MV-4-11 (cell line): Measurements from ENCODE around the gene KCTD16.

ENCODE experiments used
- DNase-seq: peaks from one replicate; lab custom pipeline; 2025; lab: John Stamatoyannopoulos, UW

KCTD16 gene

GRCh38 chr5:144166696-144167095, 4.0 kb upstream of the KCTD16 start:
- no peak for DNase-seq

DNA sequence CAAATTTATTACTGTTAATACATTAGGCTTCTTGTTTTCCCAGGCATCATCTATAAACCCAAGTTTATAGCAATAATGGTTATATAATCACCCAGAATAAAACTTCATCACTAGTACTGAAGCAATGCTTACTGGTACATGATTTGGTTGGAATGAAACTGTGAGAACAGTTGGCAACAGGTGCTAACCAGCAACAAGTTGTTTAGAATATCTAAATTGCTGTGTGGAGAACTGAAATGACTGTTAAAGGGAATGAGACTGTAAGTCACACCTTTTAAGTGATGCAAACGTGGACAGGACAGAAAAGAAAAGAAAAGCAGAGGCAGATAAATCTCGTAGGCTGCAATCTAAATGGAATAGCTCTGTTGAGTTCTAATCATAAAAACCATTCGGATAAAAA, 2.7 kb upstream of the KCTD16 start:
- DNase-seq = no peak

DNA sequence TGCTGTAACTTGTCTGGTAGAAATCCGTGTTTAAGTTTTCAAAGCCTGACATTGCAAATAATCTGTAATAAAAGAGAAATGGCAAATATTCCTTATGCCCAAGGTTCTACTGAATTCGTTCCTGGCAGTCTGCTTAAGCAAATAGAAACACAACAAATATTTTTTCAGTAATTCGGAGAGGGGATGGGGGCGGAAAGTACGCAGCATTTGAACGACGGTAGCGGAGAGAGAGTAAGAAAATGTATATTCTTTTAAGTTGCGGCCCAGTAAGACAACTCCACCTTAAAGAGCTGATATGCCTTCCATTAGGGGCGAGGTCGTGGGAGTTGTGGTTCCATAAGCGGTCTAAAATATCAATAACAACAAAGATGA, 783 bp upstream of the KCTD16 start:
- no peak for DNase-seq

GRCh38 chr5:144173766-144174165, 3.1 kb downstream of the KCTD16 start:
- no peak for DNase-seq

- no peak for DNase-seq
Observed at GRCh38 chr5:144177548-144177947, 6.9 kb downstream of the KCTD16 start.

DNA sequence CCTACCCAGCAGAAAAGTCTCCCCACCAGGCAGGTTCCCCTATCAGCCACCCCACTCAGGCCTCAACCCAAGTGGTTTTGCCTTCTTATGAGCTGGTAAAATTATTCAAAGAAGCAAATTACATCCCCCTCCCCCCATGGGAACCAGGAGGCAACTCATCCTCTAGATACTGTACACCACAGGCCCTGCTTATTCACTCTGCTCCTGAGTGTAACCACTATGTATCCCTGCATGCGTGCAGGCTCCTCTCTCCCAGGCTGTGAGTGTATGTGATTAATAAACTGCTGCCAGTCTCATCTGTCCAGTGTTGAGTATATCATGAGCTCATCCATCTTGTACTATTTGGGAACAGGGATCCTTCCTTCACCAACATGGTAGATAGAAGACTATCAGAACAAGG, 8.6 kb downstream of the KCTD16 start:
- DNase-seq = no peak

DNA sequence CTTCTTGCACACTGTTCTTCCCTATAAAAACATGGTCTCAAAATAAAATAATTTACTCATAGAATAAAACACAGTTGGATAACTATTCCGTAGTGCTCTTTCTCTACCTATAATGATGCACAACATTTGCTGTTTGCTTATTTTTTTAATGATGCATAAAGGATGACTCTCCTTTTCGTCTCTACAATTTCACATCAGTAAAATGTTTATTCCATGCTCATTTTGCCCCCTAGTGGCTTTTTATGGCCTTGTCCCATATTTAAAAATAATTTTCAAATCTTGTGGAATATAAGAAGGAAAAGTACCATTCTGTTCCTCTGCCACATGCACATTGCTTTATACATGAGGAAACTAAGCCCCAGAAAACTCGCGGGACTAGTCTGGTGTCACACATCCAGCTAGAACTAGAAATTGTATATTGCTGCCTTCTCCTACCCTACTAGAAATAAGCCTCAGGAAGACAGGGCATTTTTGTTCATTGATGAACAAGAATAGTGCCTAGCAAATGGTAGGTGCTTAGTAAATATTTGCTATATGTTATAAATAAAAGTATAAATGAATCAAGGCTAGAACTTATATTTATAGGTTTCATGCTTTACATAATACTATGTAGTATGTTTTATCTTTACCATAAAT, 12.7 kb downstream of the KCTD16 start:
- no peak for DNase-seq

- peak; percentile 80 for DNase-seq
Observed at GRCh38 chr5:144187699-144188294, 17.1 kb downstream of the KCTD16 start.

GRCh38 chr5:144189800-144190429, 19.2 kb downstream of the KCTD16 start:
- peak; percentile 92 for DNase-seq

GRCh38 chr5:144191531-144191930, 20.9 kb downstream of the KCTD16 start:
- no peak for DNase-seq

- DNase-seq = peak; percentile 81
Observed at GRCh38 chr5:144191998-144192397, 21.3 kb downstream of the KCTD16 start.

GRCh38 chr5:144192661-144193060, 22.0 kb downstream of the KCTD16 start:
- DNase-seq = no peak

GRCh38 chr5:144194144-144194543, 23.5 kb downstream of the KCTD16 start:
- DNase-seq = peak; percentile 18

- DNase-seq = no peak
Observed at GRCh38 chr5:144195448-144195847, 24.8 kb downstream of the KCTD16 start.

GRCh38 chr5:144196612-144197011, 25.9 kb downstream of the KCTD16 start:
- DNase-seq = no peak

GRCh38 chr5:144198386-144198785, 27.7 kb downstream of the KCTD16 start:
- no peak for DNase-seq

- DNase-seq = no peak
Observed at GRCh38 chr5:144201588-144201987, 30.9 kb downstream of the KCTD16 start.

- DNase-seq = no peak
Observed at GRCh38 chr5:144202072-144202471, 31.4 kb downstream of the KCTD16 start.

DNA sequence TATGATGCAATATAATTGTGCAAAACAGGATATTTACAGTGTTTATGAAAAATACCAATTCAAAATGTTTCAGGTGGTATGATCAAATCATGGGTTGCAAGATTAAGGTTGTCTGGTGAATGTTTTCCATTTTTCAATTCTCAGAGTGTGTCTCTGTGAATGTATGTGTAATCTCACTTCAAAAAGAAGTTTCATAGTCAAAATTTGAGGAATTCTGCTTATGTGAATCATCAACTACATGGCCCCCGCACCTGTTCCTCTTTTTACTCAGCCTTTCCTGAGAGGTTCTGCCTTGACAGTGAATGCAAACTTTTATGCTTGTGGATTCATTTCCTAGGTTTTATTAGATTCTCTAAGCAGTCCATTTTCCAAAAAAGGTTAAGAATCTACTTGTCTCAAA, 32.1 kb downstream of the KCTD16 start:
- peak; percentile 9 for DNase-seq

- DNase-seq = peak; percentile 31
Observed at GRCh38 chr5:144203750-144204596, 33.3 kb downstream of the KCTD16 start.

- DNase-seq = no peak
Observed at GRCh38 chr5:144205141-144205551, 34.5 kb downstream of the KCTD16 start.

- no peak for DNase-seq
Observed at GRCh38 chr5:144206141-144206540, 35.5 kb downstream of the KCTD16 start.
